Esophagus (tissue), 2 donors: ENCODE measurements around the gene SLC27A3. TPM values are rescaled to one million over a fixed set of nuclear protein-coding genes. Genes with fewer than 3 reads are reported as not detected.

Experiments
- H3K27ac ChIP-seq, 2 donors: one replicate each; pipeline ENCODE4 v1.5.1; 2013; ENCODE audit warnings: low read depth in 2 of 2, mild to moderate bottlenecking in 2 of 2, inconsistent platforms in 1 of 2, low read length in 1 of 2, moderate library complexity in 1 of 2
- H3K27me3 ChIP-seq, 2 donors: one replicate each; pipeline ENCODE4 v1.6.1; 2013; ENCODE audit warnings: low read length in 2 of 2, control low read depth in 1 of 2, mild to moderate bottlenecking in 1 of 2; ENCODE audit not compliant: insufficient read depth in 2 of 2, control insufficient read depth in 1 of 2
- H3K36me3 ChIP-seq, 2 donors: one replicate each; pipeline ENCODE4 v1.6.1; 2013; ENCODE audit warnings: low read length in 1 of 2; ENCODE audit not compliant: control insufficient read depth in 2 of 2, insufficient read depth in 2 of 2
- H3K4me1 ChIP-seq, 2 donors: one replicate each; pipeline ENCODE4 v1.6.1; 2013; ENCODE audit warnings: low read length in 1 of 2; ENCODE audit not compliant: control insufficient read depth in 2 of 2, insufficient read depth in 2 of 2
- H3K4me3 ChIP-seq, 2 donors: one replicate each; pipeline ENCODE4 v1.5.1; 2013; ENCODE audit warnings: low read length in 2 of 2, mild to moderate bottlenecking in 2 of 2, low read depth in 1 of 2, moderate library complexity in 1 of 2
- H3K9me3 ChIP-seq, 2 donors: one replicate each; pipeline ENCODE4 v1.6.1; 2013; ENCODE audit warnings: mild to moderate bottlenecking in 2 of 2, low read depth in 1 of 2, low read length in 1 of 2, moderate library complexity in 1 of 2; ENCODE audit not compliant: control insufficient read depth in 2 of 2, insufficient read depth in 1 of 2
- WGBS, 2 donors: extraction: QIAGEN DNeasy Blood & Tissue Kit; methylation state at CpG; one replicate each; pipeline ENCODE4 v1.1.7; 2013; 5-methylcytosine and 5-hydroxymethylcytosine counted together
- polyA plus RNA-seq, 2 donors: library from polyadenylated mRNA; stranded (reverse); fragments of 200-250 nt; gene quantifications; one replicate each; pipeline ENCODE4 v1.2.3, GENCODE V29; 2013
- donor health status: healthy with polysubstance abuse.
- donor health status: Bipolar disorder and iron deficiency.

SLC27A3 gene, protein sequence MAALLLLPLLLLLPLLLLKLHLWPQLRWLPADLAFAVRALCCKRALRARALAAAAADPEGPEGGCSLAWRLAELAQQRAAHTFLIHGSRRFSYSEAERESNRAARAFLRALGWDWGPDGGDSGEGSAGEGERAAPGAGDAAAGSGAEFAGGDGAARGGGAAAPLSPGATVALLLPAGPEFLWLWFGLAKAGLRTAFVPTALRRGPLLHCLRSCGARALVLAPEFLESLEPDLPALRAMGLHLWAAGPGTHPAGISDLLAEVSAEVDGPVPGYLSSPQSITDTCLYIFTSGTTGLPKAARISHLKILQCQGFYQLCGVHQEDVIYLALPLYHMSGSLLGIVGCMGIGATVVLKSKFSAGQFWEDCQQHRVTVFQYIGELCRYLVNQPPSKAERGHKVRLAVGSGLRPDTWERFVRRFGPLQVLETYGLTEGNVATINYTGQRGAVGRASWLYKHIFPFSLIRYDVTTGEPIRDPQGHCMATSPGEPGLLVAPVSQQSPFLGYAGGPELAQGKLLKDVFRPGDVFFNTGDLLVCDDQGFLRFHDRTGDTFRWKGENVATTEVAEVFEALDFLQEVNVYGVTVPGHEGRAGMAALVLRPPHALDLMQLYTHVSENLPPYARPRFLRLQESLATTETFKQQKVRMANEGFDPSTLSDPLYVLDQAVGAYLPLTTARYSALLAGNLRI
- 10 to 100 TPM; 18.6 to 30.9 TPM for polyA plus RNA-seq

DNA sequence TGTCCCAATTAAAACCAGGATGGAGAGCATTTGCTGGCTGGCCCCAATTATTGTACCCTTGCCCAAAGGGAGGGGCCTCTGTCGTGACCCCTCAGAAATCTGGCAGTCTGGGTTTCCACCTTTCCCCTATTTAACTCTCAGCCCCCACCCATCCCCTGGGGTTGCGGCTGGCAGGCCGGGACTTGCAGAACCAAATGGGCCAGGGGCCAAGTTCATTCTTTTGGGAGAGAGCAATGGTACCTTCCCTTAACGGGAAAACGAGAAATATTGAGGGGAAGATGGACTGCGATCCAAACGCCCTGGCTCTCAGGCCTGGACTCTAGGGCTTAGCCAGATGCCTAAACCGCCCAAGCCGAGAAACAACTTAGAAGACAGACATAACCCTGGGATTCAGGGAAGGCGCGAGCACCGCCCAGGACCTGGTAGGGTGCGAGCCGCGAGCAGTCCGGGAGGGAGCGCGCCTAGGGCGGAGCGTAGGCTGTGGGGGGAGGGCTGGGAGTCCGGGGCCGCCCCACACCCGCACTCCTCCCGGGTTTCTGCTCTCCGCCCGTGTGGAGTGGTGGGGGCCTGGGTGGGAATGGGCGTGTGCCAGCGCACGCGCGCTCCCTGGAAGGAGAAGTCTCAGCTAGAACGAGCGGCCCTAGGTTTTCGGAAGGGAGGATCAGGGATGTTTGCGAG is at the start of gene SLC27A3:
Gene SLC27A3 (plus strand): TSS at position 628 of the 678 bp plus-strand sequence. CDS start 91 bp downstream, outside the sequence.
- peaks cover 4 to 32% of the 10 kb centered on the region in 2 donors for H3K4me1 ChIP-seq
- peak within 1 kb of the TSS; percentile 68 to 70 for H3K4me3 ChIP-seq
- no peaks in the 10 kb centered on the region for H3K9me3 ChIP-seq
- H3K27me3 ChIP-seq: no peaks in the 10 kb centered on the region
- peak within 1 kb of the TSS; percentile 84 to 91 for H3K27ac ChIP-seq
- WGBS, 2 donors: 3 to 5% methylated on average over 31 to 35 of the region's 35 CpGs
- H3K36me3 ChIP-seq: peaks cover 4 to 33% of the 10 kb centered on the region in 2 donors

DNA sequence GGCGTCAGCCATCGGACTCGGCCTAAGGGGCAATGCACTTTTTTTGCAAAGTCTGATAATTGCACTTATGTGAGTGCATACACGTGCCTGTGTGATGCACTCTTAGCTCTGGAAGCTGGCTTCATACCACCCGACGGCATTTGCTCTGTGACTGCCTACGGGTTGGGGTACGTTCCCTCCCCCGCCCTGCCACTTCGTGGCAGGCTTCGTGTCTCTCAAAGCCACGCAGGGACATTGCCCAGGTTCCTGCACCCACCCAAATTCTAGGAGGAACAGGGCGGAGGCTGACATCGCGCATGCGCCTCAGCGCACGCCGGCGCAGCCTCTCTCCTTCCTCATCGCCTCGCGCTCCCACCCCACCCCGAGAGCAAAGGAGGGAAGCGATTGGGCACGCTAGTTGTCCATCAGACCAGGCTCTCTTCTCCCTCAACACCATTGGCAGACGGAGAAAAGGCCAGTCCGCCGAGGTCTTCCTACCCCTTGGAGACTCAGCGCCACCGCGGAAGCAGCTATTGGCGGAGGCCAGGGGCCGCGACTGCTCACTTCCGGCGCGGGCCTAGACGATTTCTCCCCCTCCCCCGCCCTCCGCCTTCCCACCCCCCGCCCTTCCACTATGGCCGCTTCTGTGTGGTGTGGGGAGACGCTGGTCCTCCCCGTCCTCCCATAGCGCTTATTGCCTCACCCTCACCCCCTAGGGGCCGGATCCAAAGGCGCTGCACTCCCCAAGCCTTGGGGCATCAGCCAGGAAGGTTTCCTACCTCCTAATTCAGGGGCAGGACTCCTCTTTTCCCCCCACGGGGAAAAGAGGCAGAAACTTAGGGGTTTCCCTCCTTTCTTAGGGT is 47.5 kb upstream of the SLC27A3 start, which contains the start of gene INTS3:
Gene INTS3 (plus strand): TSS at position 588 of the 842 bp plus-strand sequence. CDS start 585 bp downstream, outside the sequence.
- no peaks in the 10 kb centered on the region for H3K27me3 ChIP-seq
- 0 to 1% methylated on average over 42 to 49 of the region's 49 CpGs for WGBS, 2 donors

DNA sequence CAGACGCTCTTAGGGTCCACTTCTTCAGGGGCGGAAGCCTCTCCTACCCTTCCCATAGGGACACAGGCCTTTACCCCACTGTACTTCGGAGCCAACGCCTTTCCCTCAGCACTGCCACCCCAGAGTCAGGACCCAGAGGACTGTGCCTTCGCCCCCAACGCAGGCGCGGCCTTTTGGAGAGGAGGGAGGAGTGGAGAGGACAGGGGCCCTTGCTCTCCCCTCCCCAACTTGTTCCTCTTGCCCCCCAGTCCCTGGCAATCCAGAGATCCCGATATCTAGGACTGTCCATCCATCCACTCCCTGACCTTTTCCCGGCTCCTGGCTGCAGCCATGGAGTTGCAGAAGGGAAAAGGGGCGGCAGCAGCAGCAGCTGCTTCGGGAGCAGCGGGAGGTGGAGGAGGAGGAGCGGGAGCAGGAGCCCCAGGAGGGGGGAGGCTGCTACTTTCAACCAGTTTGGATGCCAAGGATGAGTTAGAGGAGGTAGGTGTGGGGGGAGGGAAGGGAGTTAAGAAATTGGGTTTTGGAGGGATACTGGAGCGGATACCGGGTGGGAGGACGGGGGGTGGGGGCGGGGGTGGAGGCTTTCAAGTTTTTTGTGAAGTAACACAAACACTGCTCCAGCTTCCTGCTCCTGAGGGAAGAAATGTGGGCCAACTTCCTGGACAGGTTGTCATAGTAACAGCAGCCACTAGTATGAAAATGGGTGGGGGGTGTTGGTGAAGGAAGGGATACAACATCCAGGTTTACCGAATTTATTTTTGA is 46.7 kb upstream of the SLC27A3 start:
- H3K27me3 ChIP-seq: no peaks in the 10 kb centered on the region
- WGBS, 2 donors: 0 to 1% methylated on average over 19 of the region's 19 CpGs
- peak overlapping the region; percentile 98 to 99 for H3K27ac ChIP-seq
- H3K9me3 ChIP-seq: no peaks in the 10 kb centered on the region
- H3K4me1 ChIP-seq: peaks cover 0 to 2% of the 10 kb centered on the region in 2 donors
- peak overlapping the region; percentile 80 to 97 for H3K4me3 ChIP-seq
- H3K36me3 ChIP-seq: no peaks in the 10 kb centered on the region

More for the DNA sequence above, 47.5 kb upstream of the SLC27A3 start, which contains the start of gene INTS3:
- H3K9me3 ChIP-seq: no peaks in the 10 kb centered on the region
- H3K4me3 ChIP-seq: peak within 1 kb of the TSS; percentile 80 to 97
- H3K4me1 ChIP-seq: peaks cover 0 to 2% of the 10 kb centered on the region in 2 donors
- H3K27ac ChIP-seq: peak within 1 kb of the TSS; percentile 98 to 99
- no peaks in the 10 kb centered on the region for H3K36me3 ChIP-seq

DNA sequence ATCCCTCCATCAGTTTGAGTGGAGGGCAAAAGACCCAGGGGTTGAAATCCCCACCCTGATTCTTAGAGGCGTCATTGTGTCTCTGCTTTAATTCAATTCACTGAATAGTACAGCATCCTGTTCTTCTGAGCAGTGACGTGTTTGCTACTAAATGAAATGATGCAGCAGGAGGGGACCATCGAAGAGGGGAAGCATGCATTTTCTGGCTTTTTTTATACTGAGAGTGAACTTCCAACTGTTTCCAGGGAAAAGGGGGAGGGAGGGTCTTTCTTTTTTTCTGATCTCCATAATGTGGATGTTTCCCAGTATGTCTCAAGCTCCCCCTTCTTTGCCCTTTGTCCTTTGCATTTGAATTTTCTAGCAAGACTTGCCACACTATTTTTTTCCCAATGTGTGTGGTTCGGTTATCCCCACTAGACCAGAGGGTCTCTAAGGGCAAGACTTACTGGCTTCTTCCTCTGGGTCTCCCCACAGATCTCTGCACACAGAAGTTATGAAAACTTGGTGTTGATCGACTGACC is 44.7 kb upstream of the SLC27A3 start:
- 59 to 62% methylated on average over 5 of the region's 5 CpGs for WGBS, 2 donors
- no peak overlapping the region for H3K4me3 ChIP-seq
- no peaks in the 10 kb centered on the region for H3K36me3 ChIP-seq
- H3K4me1 ChIP-seq: peaks cover 0 to 2% of the 10 kb centered on the region in 2 donors
- no peak overlapping the region for H3K27ac ChIP-seq
- H3K27me3 ChIP-seq: no peaks in the 10 kb centered on the region
- H3K9me3 ChIP-seq: no peaks in the 10 kb centered on the region

DNA sequence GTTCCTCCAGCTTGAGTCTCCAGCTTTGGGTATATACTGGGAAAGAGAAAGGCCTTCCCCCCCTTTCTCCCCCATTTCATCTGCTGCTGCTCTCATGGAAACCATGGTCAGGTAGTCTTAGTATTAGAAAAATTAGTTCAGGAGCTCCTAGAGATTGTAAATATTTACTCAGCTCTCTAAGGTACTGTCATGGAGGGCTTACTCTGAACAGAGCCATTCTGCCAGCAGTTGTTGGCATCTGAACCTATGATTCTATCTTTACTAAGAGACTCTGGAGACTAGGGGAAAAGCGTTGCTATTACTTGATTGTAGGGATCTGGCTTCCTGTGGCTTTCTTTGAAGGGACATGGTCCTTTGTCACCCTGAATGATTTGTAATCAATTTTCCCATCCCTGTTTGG is 41.2 kb upstream of the SLC27A3 start:
- no peak overlapping the region for H3K4me3 ChIP-seq
- WGBS, 2 donors: 49 to 64% methylated on average over 1 of the region's 1 CpG
- no peaks in the 10 kb centered on the region for H3K36me3 ChIP-seq
- H3K27me3 ChIP-seq: no peaks in the 10 kb centered on the region
- H3K9me3 ChIP-seq: no peaks in the 10 kb centered on the region
- no peak overlapping the region for H3K27ac ChIP-seq
- peaks cover 0 to 2% of the 10 kb centered on the region in 2 donors for H3K4me1 ChIP-seq

DNA sequence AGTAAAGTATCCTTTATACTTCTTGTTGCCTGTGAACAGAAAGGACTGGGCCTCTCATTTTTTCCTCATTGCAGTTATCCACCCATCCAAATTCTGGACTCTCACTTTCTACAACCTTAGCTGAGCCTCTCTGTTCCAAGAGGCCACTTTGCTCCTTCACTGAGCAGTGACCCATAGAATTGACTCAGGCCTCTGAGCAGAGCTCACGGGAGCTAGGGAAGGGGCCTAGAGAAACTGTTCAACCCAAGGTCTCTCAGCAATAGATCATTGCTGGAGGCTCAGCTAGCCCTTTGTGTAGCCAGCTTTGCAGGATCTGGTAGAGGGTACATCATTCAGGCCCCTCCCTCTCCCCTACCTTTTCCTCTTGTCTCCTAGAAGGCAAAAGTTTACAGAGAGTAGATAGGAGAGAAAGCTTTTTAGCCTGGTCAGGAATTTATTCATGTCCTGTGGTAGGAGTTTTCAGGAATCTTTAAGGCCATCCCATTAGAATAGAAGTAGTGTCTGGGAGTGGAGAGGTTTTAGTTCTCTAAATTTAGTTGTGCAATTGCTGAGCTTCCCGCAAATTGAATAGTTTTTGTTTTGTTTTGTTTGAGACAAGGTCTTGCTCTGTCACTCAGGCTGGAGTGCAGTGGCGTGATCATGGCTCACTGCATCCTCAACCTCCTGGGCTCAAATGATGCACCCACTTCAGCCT is 40.7 kb upstream of the SLC27A3 start:
- Histone ChIP-seq H3K9me3 (no peaks in the 10 kb centered on the region), H3K27me3 (no peaks in the 10 kb centered on the region), H3K4me1 (no peaks in the 10 kb centered on the region), H3K4me3 (no peak overlapping the region), H3K27ac (no peak overlapping the region), H3K36me3 (no peaks in the 10 kb centered on the region)
- WGBS, 2 donors: 77 to 80% methylated on average over 3 of the region's 3 CpGs

DNA sequence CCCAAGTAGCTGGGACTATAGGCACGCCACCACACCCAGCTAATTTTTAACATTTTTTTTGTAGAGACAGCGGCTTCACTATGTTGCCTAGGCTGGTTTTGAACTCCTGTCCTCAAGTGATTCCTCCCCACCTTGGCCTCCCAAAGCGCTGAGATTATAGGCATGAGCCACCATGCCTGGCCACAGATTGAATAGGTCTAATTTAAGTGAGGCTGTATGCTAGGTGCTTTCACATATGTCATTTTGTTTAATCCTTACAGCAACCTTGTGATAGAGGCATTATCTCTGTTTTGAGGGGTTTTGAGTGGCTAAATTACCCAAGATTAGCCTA is 40.2 kb upstream of the SLC27A3 start:
- H3K4me1 ChIP-seq: no peaks in the 10 kb centered on the region
- no peak overlapping the region for H3K4me3 ChIP-seq
- WGBS, 2 donors: 95 to 97% methylated on average over 3 of the region's 3 CpGs
- H3K27me3 ChIP-seq: no peaks in the 10 kb centered on the region
- H3K9me3 ChIP-seq: no peaks in the 10 kb centered on the region
- H3K36me3 ChIP-seq: no peaks in the 10 kb centered on the region
- no peak overlapping the region for H3K27ac ChIP-seq

DNA sequence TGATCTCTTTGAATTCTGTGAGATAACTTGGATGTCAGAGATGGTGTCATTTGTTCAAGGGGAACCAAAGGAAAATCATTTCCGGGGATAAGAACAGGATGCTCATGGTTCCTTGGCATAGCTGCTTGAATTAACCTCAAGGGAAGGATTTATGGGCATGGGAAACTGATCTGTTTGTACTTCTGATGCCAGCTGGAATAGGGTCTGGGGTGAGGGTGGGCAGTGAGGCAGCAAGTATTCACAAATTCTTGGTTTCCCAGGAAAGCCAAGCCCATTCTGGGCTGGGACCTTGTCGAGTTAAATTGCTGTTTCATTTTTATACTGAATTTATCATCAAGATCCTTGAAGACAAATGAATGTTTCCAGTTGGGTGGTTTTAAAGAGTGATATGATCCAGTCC is 33.2 kb upstream of the SLC27A3 start:
- Histone ChIP-seq H3K4me3 (no peak overlapping the region), H3K36me3 (peaks cover 9 to 17% of the 10 kb centered on the region in 2 donors), H3K9me3 (no peaks in the 10 kb centered on the region), H3K4me1 (peaks cover 4 to 5% of the 10 kb centered on the region in 2 donors), H3K27me3 (no peaks in the 10 kb centered on the region), H3K27ac (no peak overlapping the region)
- WGBS, 2 donors: 46% methylated on average over 2 of the region's 2 CpGs
